GM23338 (cell line): Measurements from ENCODE around the gene ITPR2.

ENCODE experiments used
- CTCF ChIP-seq, 2 experiments: fragments of 200-600 bp in 1 of 2; sonication (generic) in 1 of 2; conservative IDR thresholded peaks; 2 replicates each; pipeline versions ENCODE4 v1.5.1 to v1.6.1; 2016 to 2017; ENCODE audit warnings: antibody characterized with exemption in 2 of 2, low read depth in 2 of 2, mild to moderate bottlenecking in 2 of 2, moderate library complexity in 1 of 2
- ETS1 ChIP-seq: IDR thresholded peaks from 2 replicates; pipeline ENCODE4 v1.6.1; 2016; ENCODE audit warnings: antibody characterized with exemption
- EZH2 ChIP-seq: fragments of 200-600 bp; sonication (generic); IDR thresholded peaks from one replicate; pipeline ENCODE4 v1.8.0; 2017; ENCODE audit warnings: antibody characterized with exemption, mild to moderate bottlenecking, low read depth; ENCODE audit not compliant: unreplicated experiment
- EZH2phosphoT487 ChIP-seq: fragments of 200-600 bp; sonication (generic); IDR thresholded peaks from one replicate; pipeline ENCODE4 v1.8.1; 2018; ENCODE audit warnings: antibody characterized with exemption; ENCODE audit not compliant: unreplicated experiment
- NANOG ChIP-seq: IDR thresholded peaks from 2 replicates; pipeline ENCODE4 v1.6.1; 2016; ENCODE audit warnings: antibody characterized with exemption, borderline replicate concordance
- POLR2AphosphoS5 ChIP-seq: IDR thresholded peaks from 2 replicates; pipeline ENCODE4 v1.6.1; 2016; ENCODE audit warnings: antibody characterized with exemption, low read depth
- REST ChIP-seq: IDR thresholded peaks from one replicate; pipeline ENCODE4 v1.6.1; 2018; ENCODE audit warnings: antibody characterized with exemption; ENCODE audit not compliant: unreplicated experiment
- ZNF114 ChIP-seq: fragments of 250-450 bp; sonication (Bioruptor Pico); IDR thresholded peaks from 2 replicates; pipeline ENCODE4 v1.5.0; 2020; ENCODE audit warnings: mild to moderate bottlenecking, moderate library complexity
- ZNF331 ChIP-seq: fragments of 250-450 bp; sonication (Bioruptor Pico); IDR thresholded peaks from 2 replicates; pipeline ENCODE4 v1.5.0; 2020; ENCODE audit warnings: low read depth, mild to moderate bottlenecking, moderate library complexity
- ZNF462 ChIP-seq: fragments of 250-450 bp; sonication (Bioruptor Pico); IDR thresholded peaks from 2 replicates; pipeline ENCODE4 v1.5.0; 2020; ENCODE audit warnings: mild to moderate bottlenecking, moderate library complexity

GRCh38 chr12:26799741-26800140, 33.3 kb downstream of the ITPR2 start:
- no peak for TF ChIP-seq EZH2
- TF ChIP-seq POLR2AphosphoS5: no peak
- TF ChIP-seq EZH2phosphoT487: no peak
- TF ChIP-seq CTCF (conservative IDR thresholded peaks at IDR 0.05; ENCODE audit: low read depth in 2 of 2): no peak
- TF ChIP-seq NANOG: no peak
- TF ChIP-seq ZNF331 (CRISPR knock-in tag): no peak
- TF ChIP-seq ETS1: no peak
- TF ChIP-seq REST: no peak
- TF ChIP-seq ZNF462 (CRISPR knock-in tag): no peak
- TF ChIP-seq ZNF114: no peak
